Measurements from ENCODE around the gene CNTNAP2.

The CNTNAP2 gene

DNA sequence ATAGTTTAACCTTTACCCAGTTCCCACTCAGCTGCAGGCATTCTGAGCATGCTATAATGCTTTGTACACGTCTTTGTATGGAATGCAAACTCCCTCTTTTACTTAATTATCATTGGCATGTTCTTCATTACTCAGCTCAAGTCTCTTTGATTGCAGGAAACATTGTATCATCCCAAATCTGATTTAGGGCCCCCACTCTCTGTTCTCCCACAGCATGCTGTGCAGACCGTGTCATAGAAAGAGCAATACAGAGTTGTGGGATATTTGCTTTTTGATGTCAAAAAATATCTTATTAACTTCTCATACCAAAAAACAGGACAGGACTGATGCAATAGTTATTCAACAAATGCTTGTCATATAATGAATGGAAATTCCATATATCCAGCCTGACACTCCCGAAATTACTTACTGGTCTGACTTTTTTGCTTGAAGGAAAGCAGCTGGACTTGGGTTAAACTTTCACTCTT is 1392.5 kb downstream of the CNTNAP2 start:
- no peak overlapping the region for H3K18ac ChIP-seq (ENCODE audit: low read length)
- no peak overlapping the region for H4K12ac ChIP-seq (ENCODE audit: low read depth, low read length)
- no peak overlapping the region for H2AFZ ChIP-seq (ENCODE audit: insufficient read depth, low read length, poor library complexity)
- no peak overlapping the region for H3K27ac ChIP-seq (ENCODE audit: low read depth, low read length)
- no peaks in the 10 kb centered on the region for H3K79me2 ChIP-seq (ENCODE audit: control insufficient read depth, insufficient read depth, low read length, poor library complexity)
- no peak overlapping the region for H3K4ac ChIP-seq (ENCODE audit: low read depth, low read length)
- no peak overlapping the region for H2BK5ac ChIP-seq (ENCODE audit: low read depth, low read length, poor library complexity)
- no peak overlapping the region for H3K4me3 ChIP-seq (ENCODE audit: low read depth, low read length)
- no peak overlapping the region for H3K14ac ChIP-seq (ENCODE audit: low read length)
- no peaks in the 10 kb centered on the region for H3K9me3 ChIP-seq (ENCODE audit: insufficient read depth, low read depth, low read length)
- no peak overlapping the region for H2BK120ac ChIP-seq (ENCODE audit: insufficient read depth, low read length, poor library complexity)
- no peaks in the 10 kb centered on the region for H3K27me3 ChIP-seq (ENCODE audit: insufficient read depth, low read length)
- WGBS (ENCODE audit: extremely low coverage, insufficient coverage, insufficient read length): no CpG with 5 or more reads among the region's 3 CpGs
- no peak overlapping the region for H4K8ac ChIP-seq (ENCODE audit: low read depth, low read length)
- H4K91ac ChIP-seq (ENCODE audit: low read depth, low read length): no peak overlapping the region
- H3K4me1 ChIP-seq (ENCODE audit: control insufficient read depth in 1 of 2, insufficient read depth in 2 of 2, low read length in 2 of 2): no peaks in the 10 kb centered on the region
- no peak overlapping the region for H2AK5ac ChIP-seq (ENCODE audit: low read length)
- H2BK12ac ChIP-seq (ENCODE audit: low read length): no peak overlapping the region
- H3K23ac ChIP-seq (ENCODE audit: low read length): no peak overlapping the region
- DNase-seq: peak in 1 of 2 donors; percentile 6
- no peaks in the 10 kb centered on the region for H3K79me1 ChIP-seq (ENCODE audit: low read length)
- no peaks in the 10 kb centered on the region for H3K36me3 ChIP-seq (ENCODE audit: control insufficient read depth in 1 of 2, insufficient read depth in 2 of 2, low read length in 2 of 2)
- H3K9ac ChIP-seq (ENCODE audit: low read length): no peak overlapping the region
- no peak overlapping the region for H3K4me2 ChIP-seq (ENCODE audit: low read length)

DNA sequence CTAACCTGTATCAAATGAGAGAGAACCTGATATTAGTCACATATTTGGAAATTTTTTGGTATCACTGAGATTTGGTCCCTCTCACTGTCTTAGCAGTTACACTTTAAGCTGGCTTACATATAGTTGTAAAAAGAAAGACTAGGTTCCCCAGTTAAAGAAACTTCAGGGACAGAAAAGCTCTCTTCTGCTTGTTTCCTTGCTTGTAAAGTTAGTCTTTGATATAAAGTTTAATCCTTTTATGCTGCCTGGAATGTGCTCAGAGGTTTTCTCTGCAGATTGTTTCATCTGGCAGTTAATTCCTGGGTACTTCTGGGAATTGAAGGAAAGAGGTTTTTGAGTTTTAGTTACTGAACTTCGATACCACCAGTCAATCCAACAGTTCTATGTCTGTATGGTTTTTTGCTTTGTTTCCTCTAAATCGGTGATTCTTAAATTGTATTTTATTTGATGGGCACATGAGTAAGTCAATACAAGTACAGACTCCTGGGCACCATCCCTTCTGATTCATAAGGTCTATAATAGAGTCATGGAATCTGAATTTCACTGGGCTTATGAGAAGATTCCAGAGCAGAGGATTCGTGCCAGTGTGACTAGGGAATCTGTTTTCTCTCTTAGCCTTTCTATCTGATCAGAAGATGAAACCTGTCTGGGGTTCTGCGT is 1393.1 kb downstream of the CNTNAP2 start:
- no peak overlapping the region for H3K18ac ChIP-seq (ENCODE audit: low read length)
- H3K27ac ChIP-seq (ENCODE audit: low read depth, low read length): no peak overlapping the region
- no peak overlapping the region for H2BK5ac ChIP-seq (ENCODE audit: low read depth, low read length, poor library complexity)
- H2AK5ac ChIP-seq (ENCODE audit: low read length): no peak overlapping the region
- no peak overlapping the region for H4K12ac ChIP-seq (ENCODE audit: low read depth, low read length)
- no peaks in the 10 kb centered on the region for H3K79me1 ChIP-seq (ENCODE audit: low read length)
- no peak overlapping the region for H4K91ac ChIP-seq (ENCODE audit: low read depth, low read length)
- H3K14ac ChIP-seq (ENCODE audit: low read length): no peak overlapping the region
- H3K4me2 ChIP-seq (ENCODE audit: low read length): no peak overlapping the region
- no peaks in the 10 kb centered on the region for H3K36me3 ChIP-seq (ENCODE audit: control insufficient read depth in 1 of 2, insufficient read depth in 2 of 2, low read length in 2 of 2)
- H3K4me3 ChIP-seq (ENCODE audit: low read depth, low read length): no peak overlapping the region
- no peak overlapping the region for H2BK120ac ChIP-seq (ENCODE audit: insufficient read depth, low read length, poor library complexity)
- no peaks in the 10 kb centered on the region for H3K4me1 ChIP-seq (ENCODE audit: control insufficient read depth in 1 of 2, insufficient read depth in 2 of 2, low read length in 2 of 2)
- H2BK12ac ChIP-seq (ENCODE audit: low read length): no peak overlapping the region
- H3K9ac ChIP-seq (ENCODE audit: low read length): no peak overlapping the region
- no peak overlapping the region for H3K4ac ChIP-seq (ENCODE audit: low read depth, low read length)
- no peaks in the 10 kb centered on the region for H3K27me3 ChIP-seq (ENCODE audit: insufficient read depth, low read length)
- no peak overlapping the region for H3K23ac ChIP-seq (ENCODE audit: low read length)
- no peak overlapping the region for H2AFZ ChIP-seq (ENCODE audit: insufficient read depth, low read length, poor library complexity)
- H4K8ac ChIP-seq (ENCODE audit: low read depth, low read length): no peak overlapping the region
- no peaks in the 10 kb centered on the region for H3K9me3 ChIP-seq (ENCODE audit: insufficient read depth, low read depth, low read length)
- DNase-seq: no peak
- no peaks in the 10 kb centered on the region for H3K79me2 ChIP-seq (ENCODE audit: control insufficient read depth, insufficient read depth, low read length, poor library complexity)
- WGBS (ENCODE audit: extremely low coverage, insufficient coverage, insufficient read length): no CpG with 5 or more reads among the region's 4 CpGs

DNA sequence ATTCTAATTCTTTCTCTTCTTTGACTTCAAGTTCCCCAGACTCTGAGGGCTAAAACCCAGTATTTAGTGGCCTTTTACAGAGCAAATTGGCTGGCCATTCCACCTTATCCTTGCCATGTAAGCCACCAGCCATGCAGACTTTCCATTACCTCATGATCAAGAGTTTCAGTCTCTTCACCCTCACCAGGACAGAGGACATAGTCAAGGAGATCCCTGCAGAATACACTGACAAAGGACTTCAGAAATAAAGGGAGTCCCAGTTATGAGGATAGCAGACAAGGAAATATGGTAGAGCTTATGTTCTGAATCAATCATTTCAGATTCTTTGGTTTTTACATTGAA is 1393.6 kb downstream of the CNTNAP2 start:
- Histone ChIP-seq H2AK5ac (ENCODE audit: low read length) (no peak overlapping the region), H3K4me1 (ENCODE audit: control insufficient read depth in 1 of 2, insufficient read depth in 2 of 2, low read length in 2 of 2) (no peaks in the 10 kb centered on the region), H3K79me2 (ENCODE audit: control insufficient read depth, insufficient read depth, low read length, poor library complexity) (no peaks in the 10 kb centered on the region), H3K23ac (ENCODE audit: low read length) (no peak overlapping the region), H4K8ac (ENCODE audit: low read depth, low read length) (no peak overlapping the region), H3K18ac (ENCODE audit: low read length) (no peak overlapping the region), H4K91ac (ENCODE audit: low read depth, low read length) (no peak overlapping the region), H2BK5ac (ENCODE audit: low read depth, low read length, poor library complexity) (no peak overlapping the region), H2BK12ac (ENCODE audit: low read length) (no peak overlapping the region), H4K12ac (ENCODE audit: low read depth, low read length) (no peak overlapping the region), H3K4me2 (ENCODE audit: low read length) (no peak overlapping the region), H3K4me3 (ENCODE audit: low read depth, low read length) (no peak overlapping the region), H2BK120ac (ENCODE audit: insufficient read depth, low read length, poor library complexity) (no peak overlapping the region), H3K9ac (ENCODE audit: low read length) (no peak overlapping the region), H3K4ac (ENCODE audit: low read depth, low read length) (no peak overlapping the region), H2AFZ (ENCODE audit: insufficient read depth, low read length, poor library complexity) (no peak overlapping the region), H3K36me3 (ENCODE audit: control insufficient read depth in 1 of 2, insufficient read depth in 2 of 2, low read length in 2 of 2) (no peaks in the 10 kb centered on the region), H3K27me3 (ENCODE audit: insufficient read depth, low read length) (no peaks in the 10 kb centered on the region), H3K9me3 (ENCODE audit: insufficient read depth, low read depth, low read length) (no peaks in the 10 kb centered on the region), H3K14ac (ENCODE audit: low read length) (no peak overlapping the region), H3K27ac (ENCODE audit: low read depth, low read length) (no peak overlapping the region), H3K79me1 (ENCODE audit: low read length) (no peaks in the 10 kb centered on the region)
- DNase-seq: no peak

DNA sequence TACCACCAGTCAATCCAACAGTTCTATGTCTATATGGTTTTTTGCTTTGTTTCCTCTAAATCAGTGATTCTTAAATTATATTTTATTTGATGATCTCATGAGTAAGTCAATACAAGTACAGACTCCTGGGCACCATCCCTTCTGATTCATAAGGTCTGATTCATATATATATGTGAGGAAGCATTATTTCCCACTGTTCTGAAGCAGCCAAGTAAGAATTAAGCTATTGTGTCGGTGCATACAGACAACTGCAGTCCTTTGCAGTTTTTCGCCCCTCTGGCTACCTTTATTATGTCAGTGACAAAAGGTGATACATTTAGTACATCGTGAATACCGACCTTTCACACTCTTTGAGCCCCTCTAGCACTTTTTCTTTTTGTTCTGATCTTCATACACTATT is 1394.3 kb downstream of the CNTNAP2 start:
- no peaks in the 10 kb centered on the region for H3K79me1 ChIP-seq (ENCODE audit: low read length)
- H2AFZ ChIP-seq (ENCODE audit: insufficient read depth, low read length, poor library complexity): no peak overlapping the region
- H4K12ac ChIP-seq (ENCODE audit: low read depth, low read length): no peak overlapping the region
- no peak overlapping the region for H3K14ac ChIP-seq (ENCODE audit: low read length)
- WGBS (ENCODE audit: extremely low coverage, insufficient coverage, insufficient read length): no CpG with 5 or more reads among the region's 4 CpGs
- no peak overlapping the region for H2BK120ac ChIP-seq (ENCODE audit: insufficient read depth, low read length, poor library complexity)
- no peak overlapping the region for H3K4ac ChIP-seq (ENCODE audit: low read depth, low read length)
- H4K91ac ChIP-seq (ENCODE audit: low read depth, low read length): no peak overlapping the region
- no peak overlapping the region for H4K8ac ChIP-seq (ENCODE audit: low read depth, low read length)
- no peak overlapping the region for H3K23ac ChIP-seq (ENCODE audit: low read length)
- no peak overlapping the region for H3K27ac ChIP-seq (ENCODE audit: low read depth, low read length)
- H3K9me3 ChIP-seq (ENCODE audit: insufficient read depth, low read depth, low read length): no peaks in the 10 kb centered on the region
- no peaks in the 10 kb centered on the region for H3K27me3 ChIP-seq (ENCODE audit: insufficient read depth, low read length)
- no peak overlapping the region for H3K4me2 ChIP-seq (ENCODE audit: low read length)
- H3K4me3 ChIP-seq (ENCODE audit: low read depth, low read length): no peak overlapping the region
- DNase-seq: no peak
- H2BK12ac ChIP-seq (ENCODE audit: low read length): no peak overlapping the region
- no peak overlapping the region for H2BK5ac ChIP-seq (ENCODE audit: low read depth, low read length, poor library complexity)
- H3K4me1 ChIP-seq (ENCODE audit: control insufficient read depth in 1 of 2, insufficient read depth in 2 of 2, low read length in 2 of 2): no peaks in the 10 kb centered on the region
- no peak overlapping the region for H2AK5ac ChIP-seq (ENCODE audit: low read length)
- H3K79me2 ChIP-seq (ENCODE audit: control insufficient read depth, insufficient read depth, low read length, poor library complexity): no peaks in the 10 kb centered on the region
- H3K18ac ChIP-seq (ENCODE audit: low read length): no peak overlapping the region
- no peak overlapping the region for H3K9ac ChIP-seq (ENCODE audit: low read length)
- H3K36me3 ChIP-seq (ENCODE audit: control insufficient read depth in 1 of 2, insufficient read depth in 2 of 2, low read length in 2 of 2): no peaks in the 10 kb centered on the region
